IMR-90 (cell line): Measurements from ENCODE around the gene ZNF665. TPM values are rescaled to one million over a fixed set of nuclear protein-coding genes. Genes with fewer than 3 reads are reported as not detected.

Experiments used
- ATAC-seq: fragments of 200-7000 bp; cut with Tn5 transposase; 2 replicates; pipeline ENCODE4 v1.9.1; 2020; ENCODE audit warnings: low read depth, mild to moderate bottlenecking, moderate library complexity
- BruUV-seq: library from RNA; stranded (reverse); fragments of 400-500 nt; replicated peaks from 2 replicates; lab custom pipeline; 2021; lab: Mats Ljungman, UMichigan
- CTCF ChIA-PET: fragments of 300-600 bp; formaldehyde crosslinking; extraction: SDS; loops from one replicate; lab custom pipeline; 2021; ENCODE audit warnings: antibody characterized with exemption; lab: Yijun Ruan, JAX
- POLR2A ChIA-PET: fragments of 300-600 bp; sonication (Branson Sonifier 250); formaldehyde crosslinking; loops from one replicate; lab custom pipeline; 2022; ENCODE audit warnings: antibody characterized with exemption; ENCODE audit not compliant: unreplicated experiment; lab: Charles Lee
- DNase-seq: peaks from one replicate; pipeline ENCODE4 v3.0.0; 2013
- H2AFZ ChIP-seq: replicated peaks from 2 replicates; pipeline ENCODE3; 2013; ENCODE audit warnings: low read length, mild to moderate bottlenecking; ENCODE audit not compliant: poor library complexity
- H2AK5ac ChIP-seq: 2 replicates; pipeline ENCODE4 v1.6.1; 2013; ENCODE audit warnings: low read depth, low read length, inconsistent platforms
- H2AK9ac ChIP-seq: replicated peaks from 2 replicates; pipeline ENCODE3; 2013; ENCODE audit warnings: mild to moderate bottlenecking, low read depth, low read length, moderate library complexity; ENCODE audit not compliant: poor library complexity
- H2BK120ac ChIP-seq: 2 replicates; pipeline ENCODE4 v1.6.1; 2013; ENCODE audit warnings: low read depth, low read length, inconsistent platforms
- H2BK15ac ChIP-seq: 3 replicates; pipeline ENCODE4 v1.6.1; 2013; ENCODE audit warnings: low read depth, low read length, inconsistent platforms
- H2BK20ac ChIP-seq: 2 replicates; pipeline ENCODE4 v1.6.1; 2013; ENCODE audit warnings: low read depth, mild to moderate bottlenecking, inconsistent platforms, low read length, moderate library complexity
- H2BK5ac ChIP-seq: 2 replicates; pipeline ENCODE4 v1.6.1; 2013; ENCODE audit warnings: mild to moderate bottlenecking, low read depth, low read length, inconsistent platforms; ENCODE audit not compliant: poor library complexity, severe bottlenecking
- H3K14ac ChIP-seq: replicated peaks from 2 replicates; pipeline ENCODE4 v1.6.1; 2013; ENCODE audit warnings: low read depth, low read length, inconsistent platforms
- H3K18ac ChIP-seq: 2 replicates; pipeline ENCODE4 v1.6.1; 2013; ENCODE audit warnings: low read depth, low read length, control low read depth
- H3K23ac ChIP-seq: 2 replicates; pipeline ENCODE4 v1.6.1; 2013; ENCODE audit warnings: low read depth, low read length, inconsistent platforms
- H3K27ac ChIP-seq: 2 replicates; pipeline ENCODE4 v1.5.1; 2013; ENCODE audit warnings: mild to moderate bottlenecking, control low read depth, low read length; ENCODE audit not compliant: insufficient read depth
- H3K27me3 ChIP-seq: 2 replicates; pipeline ENCODE4 v1.6.1; 2013; ENCODE audit warnings: low read length; ENCODE audit not compliant: control insufficient read depth, insufficient read depth
- H3K36me3 ChIP-seq: 2 replicates; pipeline ENCODE4 v1.6.1; 2013; ENCODE audit warnings: low read length, mixed read lengths; ENCODE audit not compliant: control insufficient read depth, insufficient read depth
- H3K4ac ChIP-seq: 2 replicates; pipeline ENCODE4 v1.6.1; 2013; ENCODE audit warnings: low read depth, low read length, inconsistent platforms
- H3K4me1 ChIP-seq: 2 replicates; pipeline ENCODE4 v1.6.1; 2013; ENCODE audit warnings: low read length, mixed read lengths; ENCODE audit not compliant: control insufficient read depth, insufficient read depth
- H3K4me2 ChIP-seq: 2 replicates; pipeline ENCODE4 v1.6.1; 2013; ENCODE audit warnings: low read depth, mild to moderate bottlenecking, control low read depth, low read length, moderate library complexity
- H3K4me3 ChIP-seq: 2 replicates; pipeline ENCODE4 v1.5.1; 2013; ENCODE audit warnings: low read depth, mild to moderate bottlenecking, control low read depth, low read length, moderate library complexity; ENCODE audit not compliant: insufficient read depth
- H3K56ac ChIP-seq: 2 replicates; pipeline ENCODE4 v1.6.1; 2013; ENCODE audit warnings: low read length, inconsistent platforms; ENCODE audit not compliant: insufficient read depth; ENCODE audit errors: extremely low read depth
- H3K79me1 ChIP-seq, 2 experiments: 2 replicates each; pipeline ENCODE4 v1.6.1; 2013; ENCODE audit warnings: low read length in 2 of 2, inconsistent platforms in 1 of 2, low read depth in 1 of 2
- H3K9ac ChIP-seq: 2 replicates; pipeline ENCODE4 v1.6.1; 2013; ENCODE audit warnings: low read depth, low read length, control low read depth
- H3K9me1 ChIP-seq: 2 replicates; pipeline ENCODE4 v1.6.1; 2013; ENCODE audit warnings: low read length, inconsistent platforms; ENCODE audit not compliant: insufficient read depth
- H3K9me3 ChIP-seq: 2 replicates; pipeline ENCODE4 v1.6.1; 2013; ENCODE audit warnings: low read length; ENCODE audit not compliant: control insufficient read depth, insufficient read depth
- H4K20me1 ChIP-seq: 2 replicates; pipeline ENCODE4 v1.6.1; 2013; ENCODE audit warnings: low read length, inconsistent platforms; ENCODE audit not compliant: insufficient read depth
- H4K5ac ChIP-seq: 2 replicates; pipeline ENCODE4 v1.6.1; 2013; ENCODE audit warnings: mild to moderate bottlenecking, low read depth, low read length, control low read depth
- H4K8ac ChIP-seq, 2 experiments: 2 replicates each; pipeline ENCODE4 v1.6.1; 2013; ENCODE audit warnings: low read depth in 2 of 2, low read length in 2 of 2, control low read depth in 1 of 2, inconsistent platforms in 1 of 2
- H4K91ac ChIP-seq: 2 replicates; pipeline ENCODE4 v1.6.1; 2013; ENCODE audit warnings: low read depth, low read length, inconsistent platforms; ENCODE audit not compliant: insufficient read depth
- BHLHE40 ChIP-seq: fragments of 150-350 bp; IDR thresholded peaks from 2 replicates; pipeline ENCODE4 v1.6.1; 2016; ENCODE audit warnings: mild to moderate bottlenecking, low read depth, low read length
- CEBPB ChIP-seq: IDR thresholded peaks from 2 replicates; pipeline ENCODE4 v1.6.1; 2012; ENCODE audit warnings: low read depth, low read length, improper control_type of control experiment
- CHD1 ChIP-seq: IDR thresholded peaks from 2 replicates; pipeline ENCODE4 v1.6.1; 2012; ENCODE audit warnings: low read depth, low read length, improper control_type of control experiment
- CTCF ChIP-seq: conservative IDR thresholded peaks from 2 replicates; pipeline ENCODE4 v1.5.1; 2012; ENCODE audit warnings: mild to moderate bottlenecking, low read depth, low read length, improper control_type of control experiment
- FOS ChIP-seq: fragments of 150-350 bp; IDR thresholded peaks from 2 replicates; pipeline ENCODE4 v1.6.1; 2016; ENCODE audit warnings: low read depth, low read length
- MAFK ChIP-seq: IDR thresholded peaks from 2 replicates; pipeline ENCODE4 v1.6.1; 2012; ENCODE audit warnings: low read depth, low read length, improper control_type of control experiment
- MAZ ChIP-seq: IDR thresholded peaks from 2 replicates; pipeline ENCODE4 v1.6.1; 2012; ENCODE audit warnings: low read depth, mild to moderate bottlenecking, low read length, improper control_type of control experiment, moderate library complexity, borderline replicate concordance
- NFE2L2 ChIP-seq: fragments of 150-350 bp; IDR thresholded peaks from 2 replicates; pipeline ENCODE4 v1.6.1; 2016; ENCODE audit warnings: low read depth, mild to moderate bottlenecking, low read length
- POLR2A ChIP-seq: IDR thresholded peaks from 2 replicates; pipeline ENCODE4 v1.6.1; 2012; ENCODE audit warnings: mild to moderate bottlenecking, low read depth, low read length
- RFX5 ChIP-seq: IDR thresholded peaks from 2 replicates; pipeline ENCODE4 v1.8.0; 2012; ENCODE audit warnings: low read depth, mild to moderate bottlenecking, low read length, moderate library complexity
- SMC3 ChIP-seq: fragments of 150-350 bp; IDR thresholded peaks from 2 replicates; pipeline ENCODE4 v1.6.1; 2016; ENCODE audit warnings: low read depth, mild to moderate bottlenecking, antibody characterized with exemption, low read length, moderate library complexity
- USF2 ChIP-seq: fragments of 150-350 bp; IDR thresholded peaks from 2 replicates; pipeline ENCODE4 v1.6.1; 2017; ENCODE audit warnings: mild to moderate bottlenecking, antibody characterized with exemption, low read length, low read depth
- WGBS, 2 experiments: methylation state at CpG; one replicate each; pipeline versions ENCODE4 v1.1.5 to v1.1.7; 2013; ENCODE audit warnings: missing lambda C conversion rate in 2 of 2; ENCODE audit not compliant: insufficient read length in 1 of 2; ENCODE audit errors: extremely low coverage in 2 of 2; 5-methylcytosine and 5-hydroxymethylcytosine counted together
- dilution Hi-C: fragments of 300-500 bp; cut with HindIII; formaldehyde crosslinking; loops from one replicate; pipeline ENCODE4 v1.14.3; 2018; ENCODE audit warnings: low sequenced_read_pairs; ENCODE audit not compliant: unreplicated experiment
- in situ Hi-C: fragments of 300-500 bp; cut with MboI; formaldehyde crosslinking; loops from 3 replicates; pipeline ENCODE4 v1.14.3; 2019; ENCODE audit warnings: low sequenced_read_pairs, inconsistent platforms, mixed read lengths
- intact Hi-C: fragments of 100-400 bp; cut with micrococcal nuclease; formaldehyde crosslinking; loops from 2 replicates; pipeline ENCODE4 v1.10.0; 2022
- polyA plus RNA-seq, 3 experiments: library from polyadenylated mRNA; depleted of rRNA; stranded (reverse); fragments of >200 nt; gene quantifications; 2 replicates each; pipeline ENCODE4 v1.2.3, GENCODE V29; 2012; ENCODE audit warnings: low replicate concordance in 1 of 3
- total RNA-seq: library from RNA; depleted of rRNA; stranded (reverse); fragments of >200 nt; gene quantifications from 2 replicates; pipeline ENCODE4 v1.2.3, GENCODE V29; 2012

The ZNF665 gene
- total and polyA plus RNA-seq, 2 of the 4 experiments (the other 2 are of a cell fraction) = 2.0 to 3.0 TPM

GRCh38 chr19:53131727-53132126 lies 61.4 kb downstream of the ZNF665 start:
- intact Hi-C loops (loop anchor here (2.0 kb wide), 1 partner anchor 29 kb away; the partner anchor contains the start of gene ZNF160), dilution Hi-C loops (no loop called here), in situ Hi-C loops (no loop called here)
- Histone ChIP-seq H3K79me1 (peaks cover 0 to 9% of the 10 kb centered on the region in 2 experiments; a peak in 2 of 4 replicates), H3K4me3 (peak overlapping the region; percentile 57), H4K20me1 (no peaks in the 10 kb centered on the region), H2AK5ac (no peak overlapping the region), H3K4ac (no peak overlapping the region), H3K9ac (peak overlapping the region; percentile 80; the same call in 1 of the 2 replicates), H3K56ac (no peak overlapping the region; the same call in 1 of the 2 replicates), H2BK15ac (no peak overlapping the region), H2BK20ac (no peak overlapping the region), H4K5ac (no peak overlapping the region), H2BK120ac (no peak overlapping the region), H2AK9ac (no peak overlapping the region), H4K8ac (peak overlapping the region; percentile 46 to 96; a peak in 1 of 4 replicates), H3K9me3 (no peaks in the 10 kb centered on the region; the same call in 1 of the 2 replicates), H3K4me2 (peak overlapping the region; percentile 53), H3K4me1 (peaks cover 3% of the 10 kb centered on the region; the same call in 1 of the 2 replicates), H3K9me1 (no peaks in the 10 kb centered on the region), H3K18ac (no peak overlapping the region), H3K36me3 (no peaks in the 10 kb centered on the region; the same call in 1 of the 2 replicates), H3K27me3 (no peaks in the 10 kb centered on the region), H3K14ac (no peak overlapping the region), H4K91ac (no peak overlapping the region), H2BK5ac (no peak overlapping the region), H3K23ac (peak overlapping the region; percentile 51; the same call in 1 of the 2 replicates), H3K27ac (no peak overlapping the region), H2AFZ (peak overlapping the region; percentile 80)
- no peak for TF ChIP-seq FOS
- TF ChIP-seq MAFK = no peak
- TF ChIP-seq CHD1 = no peak
- TF ChIP-seq MAZ = no peak
- no peak for TF ChIP-seq BHLHE40
- no peak for TF ChIP-seq NFE2L2
- TF ChIP-seq CEBPB = no peak
- TF ChIP-seq POLR2A = no peak
- no peak for TF ChIP-seq CTCF
- no peak for TF ChIP-seq SMC3
- TF ChIP-seq USF2 = no peak
- no peak for TF ChIP-seq RFX5
- ChIA-PET CTCF (no interaction called here), POLR2A (no interaction called here)
- no peak for DNase-seq
- 20% methylated on average over 6 of the region's 6 CpGs; no CpG with 5 or more reads in 1 of the 2 experiments for WGBS, 2 experiments
- no TSS peak for BruUV-seq
- 0 out of 2 replicates have a peak, but pooled peaks have one; percentile 8 for ATAC-seq
